GM19452 (cell line): Measurements from ENCODE around the gene DERA.
A peak's percentile ranks its signal among the peaks of the same experiment; 100 is the strongest.
"Not testable (repeated sequence)": the region's sequence is repeated elsewhere in the genome, so short reads cannot be mapped to it uniquely, and the experiment has no call there.

Experiments used
- ATAC-seq: cut with Tn5 transposase; IDR thresholded peaks from one replicate; pipeline ENCODE4 v1.9.1; 2021; ENCODE audit not compliant: unreplicated experiment

DERA gene

GRCh38 chr12:16057351-16057751 lies 146.2 kb downstream of the DERA start:
- not testable (repeated sequence) for ATAC-seq

DNA sequence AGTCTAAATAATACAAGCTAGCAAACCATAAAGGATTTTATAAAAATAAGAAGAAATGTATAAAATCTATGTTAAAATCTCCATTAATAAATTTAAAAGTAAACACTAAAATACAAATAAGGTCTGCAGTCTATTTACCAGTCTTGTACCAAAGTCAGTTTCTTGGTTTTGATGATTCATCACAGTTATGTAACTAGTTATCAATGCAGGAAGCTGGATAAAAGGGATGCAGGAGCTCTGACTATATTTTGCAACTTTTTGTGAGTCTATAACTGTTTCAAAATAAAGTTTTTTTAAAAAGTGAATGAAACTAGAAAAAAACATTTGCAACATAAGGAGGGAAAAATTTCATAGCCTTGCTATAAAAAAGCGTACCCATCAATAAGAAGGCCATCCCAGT lies 151.5 kb downstream of the DERA start:
- ATAC-seq = no peak

- ATAC-seq = no peak
These were observed 152.6 kb downstream of the DERA start for GRCh38 chr12:16063726-16064125.

- ATAC-seq = no peak
These were observed 159.0 kb downstream of the DERA start for GRCh38 chr12:16070113-16070512.

DNA sequence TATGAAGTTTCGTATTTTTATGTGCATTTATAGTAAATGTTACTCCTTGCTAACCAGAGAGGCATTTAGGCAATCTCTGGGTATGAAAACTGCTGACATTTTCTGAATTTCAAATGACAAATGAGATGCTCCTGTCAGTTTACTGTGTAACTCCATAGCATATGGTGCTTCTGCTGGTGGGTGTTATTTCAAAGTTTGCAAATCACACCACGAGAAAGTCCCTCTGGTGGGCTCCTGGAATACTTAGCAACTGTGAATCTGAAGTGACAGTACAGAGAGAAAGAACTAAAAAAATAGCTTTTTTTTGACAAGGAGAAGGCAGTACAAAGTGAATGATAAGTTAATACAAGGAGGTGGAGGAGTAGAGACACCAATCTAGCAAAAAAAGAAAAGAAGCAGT lies 161.5 kb downstream of the DERA start:
- ATAC-seq = no peak

GRCh38 chr12:16074894-16075293 lies 163.8 kb downstream of the DERA start:
- ATAC-seq = no peak

- ATAC-seq = no peak
These were observed 164.8 kb downstream of the DERA start for GRCh38 chr12:16075887-16076286.

GRCh38 chr12:16076557-16076956 lies 165.4 kb downstream of the DERA start:
- peak; percentile 82 for ATAC-seq

GRCh38 chr12:16076970-16077522 lies 165.9 kb downstream of the DERA start:
- peak; percentile 36 for ATAC-seq

DNA sequence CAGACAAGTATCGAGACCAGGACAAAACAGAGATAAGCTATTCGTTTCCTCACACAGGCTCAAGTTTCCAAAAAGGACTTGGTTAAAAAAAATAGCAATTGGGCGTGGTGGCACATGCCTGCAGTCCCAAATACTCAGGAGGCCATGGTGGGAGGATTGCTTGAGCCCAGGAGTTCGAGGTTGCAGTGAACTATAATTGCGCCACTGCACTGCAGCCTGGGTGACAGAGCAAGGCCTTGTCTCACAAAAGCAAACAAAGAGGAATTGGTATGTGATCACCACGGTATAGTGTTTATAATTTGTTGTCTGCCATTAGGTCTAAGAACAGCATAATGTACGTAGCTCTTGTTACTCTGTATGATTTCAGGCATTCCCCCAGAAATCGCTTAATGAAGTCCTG lies 175.3 kb downstream of the DERA start:
- no peak for ATAC-seq

- ATAC-seq = no peak
These were observed 175.8 kb downstream of the DERA start for GRCh38 chr12:16086942-16087341.
